HL-60/S4 treated with retinoic acid at 250 ng/mL for 4 days and 3 days (cell line): ENCODE data around the gene AMY2B.
"Not testable (repeated sequence)": the region's sequence is repeated elsewhere in the genome, so short reads cannot be mapped to it uniquely, and the experiment has no call there.

Experiments used
- in situ Hi-C: fragments of 300-500 bp; cut with MboI; formaldehyde crosslinking; loops from 2 replicates; pipeline ENCODE4 v1.7.0; 2022; ENCODE audit warnings: low sequenced_read_pairs

Gene AMY2B

DNA sequence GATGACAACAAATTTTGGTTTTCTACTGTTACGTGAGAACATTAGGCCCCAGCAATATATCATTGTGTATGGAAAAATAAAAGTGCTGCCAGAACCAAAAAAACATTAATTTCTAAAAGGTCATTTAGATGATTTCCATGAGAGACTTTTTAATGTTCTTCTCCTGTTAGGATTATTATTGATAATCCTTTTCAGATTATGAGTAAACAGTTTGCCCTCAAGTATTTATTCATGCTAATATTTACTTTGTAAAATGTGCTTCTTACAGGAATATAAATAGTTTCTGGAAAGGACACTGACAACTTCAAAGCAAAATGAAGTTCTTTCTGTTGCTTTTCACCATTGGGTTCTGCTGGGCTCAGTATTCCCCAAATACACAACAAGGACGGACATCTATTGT, at the start of gene AMY2B:
AMY2B (plus strand) TSS at position 301 of the 400 bp plus-strand sequence; CDS start at position 315, 14 bp downstream.
- in situ Hi-C loops: not testable (repeated sequence)

DNA sequence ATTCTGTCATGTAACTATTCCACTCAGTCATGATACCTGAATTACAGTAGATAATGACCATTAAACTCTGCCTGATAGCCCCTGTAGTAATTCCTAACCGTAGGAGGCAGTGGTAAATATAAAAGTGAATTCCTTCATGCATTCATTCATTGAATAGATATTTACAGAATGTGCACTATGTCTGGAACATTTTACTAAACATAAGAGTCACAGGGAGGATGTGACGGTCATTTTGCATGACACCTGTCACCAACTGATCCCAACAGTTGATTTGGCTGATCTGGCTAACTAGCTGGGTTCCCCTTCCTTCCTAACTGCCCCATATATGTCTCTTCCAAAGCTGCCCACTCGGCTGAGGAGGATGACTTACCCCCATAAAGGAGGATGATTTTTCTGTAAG, 48.0 kb upstream of the AMY2B start:
- in situ Hi-C loops: no loop called here

DNA sequence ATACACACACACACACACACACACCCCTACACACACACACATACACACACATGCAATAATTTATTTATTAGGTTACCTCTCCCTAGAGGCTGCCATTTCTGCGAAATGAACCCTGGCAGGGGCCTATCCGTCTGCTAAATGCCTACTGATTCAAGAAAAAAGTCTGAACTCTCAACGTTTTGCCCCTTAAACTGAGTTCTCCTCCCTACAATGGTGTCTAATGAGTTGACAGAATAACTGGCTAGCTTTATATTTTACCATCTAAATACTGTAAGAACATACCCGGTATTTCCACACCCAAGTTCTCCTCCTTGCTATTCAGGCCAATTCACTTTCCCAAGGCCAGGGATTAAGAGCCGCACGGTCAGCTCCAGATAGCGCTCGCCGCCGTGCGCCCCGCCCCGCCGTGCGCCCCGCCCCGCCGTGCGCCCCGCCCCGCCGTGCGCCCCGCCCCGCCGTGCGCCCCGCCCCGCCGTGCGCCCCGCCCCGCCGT, 46.2 kb upstream of the AMY2B start:
- in situ Hi-C loops: no loop called here

DNA sequence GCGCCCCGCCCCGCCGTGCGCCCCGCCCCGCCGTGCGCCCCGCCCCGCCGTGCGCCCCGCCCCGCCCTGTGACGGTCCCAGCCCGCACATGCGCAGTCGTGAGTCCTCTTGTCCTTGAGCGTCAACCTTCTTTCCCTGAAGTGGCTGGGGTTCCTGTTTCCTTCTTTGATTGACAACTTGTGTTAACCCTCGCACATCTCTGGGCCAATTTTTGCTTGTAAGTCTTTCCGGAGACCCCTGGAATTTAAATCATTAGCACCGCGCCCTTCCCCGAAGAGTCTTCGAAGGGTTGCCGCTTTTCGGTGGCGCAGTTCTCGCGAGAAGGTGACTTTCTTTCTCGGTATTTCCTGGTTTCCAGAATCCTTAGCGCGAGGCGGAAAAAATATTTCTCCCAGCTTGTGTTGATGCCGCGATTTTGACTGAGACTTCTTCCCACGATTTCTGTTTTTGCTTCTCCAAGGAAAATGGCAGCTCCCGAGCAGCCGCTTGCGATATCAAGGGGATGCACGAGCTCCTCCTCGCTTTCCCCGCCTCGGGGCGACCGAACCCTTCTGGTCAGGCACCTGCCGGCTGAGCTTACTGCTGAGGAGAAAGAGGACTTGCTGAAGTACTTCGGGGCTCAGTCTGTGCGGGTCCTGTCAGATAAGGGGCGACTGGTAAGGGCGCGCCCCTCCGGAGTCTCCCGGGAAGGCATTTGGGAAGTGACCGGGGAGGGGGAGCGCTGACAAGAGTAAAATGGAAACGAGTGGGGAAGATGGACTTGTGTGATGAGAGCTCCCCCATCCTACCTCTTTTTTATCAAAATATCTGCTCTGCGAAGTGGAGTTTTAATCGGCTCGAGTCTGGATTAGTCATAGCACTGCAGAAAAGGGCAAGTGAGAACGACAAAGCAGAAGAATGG, 45.5 kb upstream of the AMY2B start, which contains the start of gene RNPC3:
RNPC3 (plus strand) TSS at position 93 of the 901 bp plus-strand sequence; CDS start at position 465, 372 bp downstream.
- in situ Hi-C loops: no loop called here

DNA sequence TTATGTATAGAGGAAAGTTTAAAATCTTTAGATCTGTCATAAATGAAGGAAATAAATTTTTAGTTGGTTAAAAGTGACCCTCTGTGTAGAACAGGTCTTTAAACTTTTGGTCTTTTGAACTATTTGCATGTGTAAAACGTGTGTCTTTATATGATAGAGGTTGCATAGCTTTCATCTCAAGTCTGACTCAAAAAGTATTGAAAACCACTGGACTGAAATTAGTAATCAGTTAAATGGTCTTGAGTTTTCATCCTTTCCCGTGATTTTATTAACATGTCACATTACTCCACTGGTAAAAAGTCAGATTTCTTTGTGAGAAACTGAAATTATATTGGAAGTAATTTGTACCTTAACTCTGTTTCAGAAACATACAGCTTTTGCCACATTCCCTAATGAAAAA, 44.1 kb upstream of the AMY2B start:
- in situ Hi-C loops: no loop called here

DNA sequence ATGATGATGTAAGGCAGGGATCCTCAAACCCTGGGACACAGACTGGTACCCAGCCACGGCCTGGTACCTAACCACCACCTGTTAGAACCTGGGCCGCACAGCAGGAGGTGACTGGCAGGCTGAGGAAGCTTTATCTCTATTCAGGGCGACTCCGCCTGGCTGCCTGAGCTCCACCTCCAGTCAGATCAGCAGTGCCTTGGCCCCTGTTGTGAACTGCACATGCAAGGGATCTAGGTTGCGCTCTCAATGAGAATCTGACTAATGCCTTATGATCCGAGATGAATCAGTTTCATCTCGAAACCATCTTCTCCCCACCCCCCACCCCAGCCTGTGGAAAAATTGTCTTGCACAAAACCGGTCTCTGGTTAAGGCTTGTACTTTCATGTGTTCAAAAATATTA, 41.6 kb upstream of the AMY2B start:
- in situ Hi-C loops: no loop called here

DNA sequence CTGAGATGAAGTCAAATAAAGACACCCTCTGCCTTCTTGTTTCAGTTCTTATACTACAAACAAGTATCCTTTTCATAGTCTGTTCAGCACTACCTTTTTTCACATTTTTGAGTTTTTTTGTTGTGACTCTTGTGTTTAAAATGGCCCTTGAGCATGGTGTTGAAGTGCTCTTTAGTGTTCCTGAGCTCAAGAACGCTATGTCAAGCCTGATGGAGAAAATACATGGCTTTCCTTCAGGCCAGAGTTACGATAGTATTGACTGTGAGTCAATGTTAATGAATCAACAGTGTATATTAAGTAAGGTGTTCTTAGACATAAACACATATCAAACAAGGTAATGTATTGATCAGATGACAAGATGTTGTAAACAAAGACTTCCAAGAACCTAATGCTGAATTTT, 33.2 kb upstream of the AMY2B start:
- in situ Hi-C loops: no loop called here

DNA sequence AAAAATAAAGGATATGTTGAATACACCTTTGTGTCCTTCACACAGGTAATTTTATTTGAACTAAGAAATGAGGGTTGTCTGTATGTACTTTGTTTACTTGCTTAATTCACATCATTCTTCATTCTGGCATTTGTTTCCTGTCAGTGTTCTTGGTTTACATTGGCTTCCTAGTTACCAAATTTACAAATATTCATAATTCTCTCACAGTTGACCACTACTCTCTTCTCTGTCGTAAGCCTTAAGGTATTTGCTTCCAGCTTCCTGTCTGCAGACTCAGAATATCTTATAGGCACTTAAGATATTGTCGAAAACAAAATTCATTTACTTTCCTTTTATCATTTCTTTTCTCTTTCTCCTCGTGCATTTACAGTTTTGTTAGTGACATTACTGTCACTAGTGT, 30.0 kb upstream of the AMY2B start:
- in situ Hi-C loops: no loop called here

DNA sequence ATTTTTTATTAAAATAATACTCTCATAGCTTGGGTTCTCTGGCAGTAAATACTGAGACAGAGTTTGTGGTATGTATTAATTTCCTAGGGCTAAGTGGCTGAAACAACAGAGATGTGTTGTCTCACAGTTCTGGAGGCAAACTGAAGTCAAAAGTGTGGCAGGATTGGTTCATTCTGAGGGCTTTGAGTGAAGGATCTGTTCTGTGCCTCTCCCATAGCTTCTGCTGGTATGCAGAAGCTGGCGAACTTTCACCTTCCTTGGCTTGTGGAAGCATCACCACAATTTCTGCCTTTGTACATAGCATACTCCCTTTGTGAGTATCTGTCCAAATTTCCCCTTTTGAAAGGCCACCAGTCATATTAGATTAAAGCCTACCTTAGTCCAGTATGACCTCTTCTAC, 24.9 kb upstream of the AMY2B start:
- in situ Hi-C loops: no loop called here

DNA sequence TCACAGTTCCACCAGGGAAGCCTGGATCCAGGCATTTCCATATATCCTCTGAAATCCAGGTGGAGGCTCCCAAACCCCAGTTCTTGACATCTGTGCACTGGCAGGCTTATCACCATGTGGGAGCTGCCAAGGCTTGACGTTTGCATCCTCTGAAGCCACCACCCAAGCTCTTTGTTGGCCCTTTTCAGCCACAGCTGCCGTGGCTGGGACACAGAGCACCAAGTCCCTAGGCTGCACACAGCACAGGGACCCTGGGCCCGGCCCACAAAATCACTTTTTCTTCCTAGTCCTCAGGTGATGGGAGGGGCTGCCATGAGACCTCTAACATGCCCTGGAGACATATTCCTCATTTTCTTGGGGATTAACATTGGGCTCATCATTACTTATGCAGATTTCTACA, 23.5 kb upstream of the AMY2B start:
- in situ Hi-C loops: no loop called here

DNA sequence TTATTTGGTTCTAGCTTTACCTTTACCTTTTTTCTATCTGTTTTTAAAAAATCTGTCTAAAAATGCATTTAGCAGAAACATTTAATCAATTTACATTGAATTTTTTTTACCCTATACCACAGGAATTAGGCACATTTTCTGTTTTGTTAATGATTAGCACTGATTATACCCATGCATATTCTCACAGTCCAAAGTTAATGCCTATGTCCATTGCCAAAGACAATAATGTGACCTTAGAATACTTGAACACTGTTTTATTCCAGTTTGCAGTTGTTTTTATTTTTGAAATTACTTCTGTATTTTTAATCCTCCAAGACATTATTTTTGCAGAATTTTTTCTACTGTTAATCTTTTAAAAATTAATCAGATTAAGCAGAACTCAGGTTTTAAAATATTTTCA, 11.0 kb upstream of the AMY2B start:
- in situ Hi-C loops: no loop called here

DNA sequence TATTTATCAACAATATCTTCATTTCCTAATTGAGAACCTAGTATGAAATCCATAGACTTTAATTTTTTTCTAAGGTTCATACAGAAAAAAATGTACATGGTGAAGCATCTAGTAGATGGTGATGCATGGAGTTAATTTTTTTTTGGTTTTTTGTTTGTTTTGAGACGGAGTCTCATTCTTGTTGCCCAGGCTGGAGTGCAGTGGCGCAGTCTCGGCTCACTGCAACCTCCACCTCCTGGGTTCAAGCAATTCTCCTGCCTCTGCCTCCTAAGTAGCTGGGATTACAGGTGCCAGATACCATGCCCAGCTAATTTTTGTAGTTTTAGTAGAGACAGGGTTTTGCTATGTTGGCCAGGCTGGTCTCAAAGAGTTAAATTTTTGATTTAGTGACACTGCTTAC, 10.3 kb upstream of the AMY2B start:
- in situ Hi-C loops: not testable (repeated sequence)

DNA sequence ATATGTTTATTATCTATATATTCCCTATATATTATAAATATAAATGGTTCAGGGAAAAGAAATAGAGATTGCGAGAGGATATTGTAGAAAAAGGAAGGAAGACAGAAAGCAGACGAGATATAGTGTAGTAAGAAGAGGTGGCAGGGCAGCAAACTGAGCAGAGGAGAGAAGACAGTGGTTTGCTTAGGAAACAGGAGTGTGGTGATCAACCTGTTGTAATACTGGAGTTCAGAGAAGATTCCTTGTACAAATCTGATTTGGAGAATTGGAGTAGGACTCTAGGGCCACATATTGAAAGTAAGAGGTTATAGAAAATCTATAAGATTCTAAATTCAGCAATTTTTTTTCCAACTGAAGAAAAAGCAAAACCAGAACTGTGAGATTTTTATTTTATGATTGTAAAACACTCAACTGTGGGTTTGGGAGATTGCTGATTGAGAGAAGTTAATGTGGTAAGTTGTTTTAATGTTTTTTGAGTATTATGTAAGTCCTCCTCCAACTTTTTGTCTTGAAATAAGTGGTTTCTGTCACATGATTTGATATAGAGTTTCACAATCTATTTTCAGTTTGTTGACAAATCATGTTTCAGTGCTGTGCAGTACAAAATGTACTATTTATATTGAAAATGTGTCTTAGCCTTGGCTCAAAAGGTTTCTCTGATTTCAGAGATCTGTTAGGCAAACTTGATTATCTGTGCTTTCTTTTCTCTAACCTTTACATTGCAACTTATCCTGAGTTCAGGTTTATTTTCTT, 9.6 kb upstream of the AMY2B start:
- in situ Hi-C loops: no loop called here

DNA sequence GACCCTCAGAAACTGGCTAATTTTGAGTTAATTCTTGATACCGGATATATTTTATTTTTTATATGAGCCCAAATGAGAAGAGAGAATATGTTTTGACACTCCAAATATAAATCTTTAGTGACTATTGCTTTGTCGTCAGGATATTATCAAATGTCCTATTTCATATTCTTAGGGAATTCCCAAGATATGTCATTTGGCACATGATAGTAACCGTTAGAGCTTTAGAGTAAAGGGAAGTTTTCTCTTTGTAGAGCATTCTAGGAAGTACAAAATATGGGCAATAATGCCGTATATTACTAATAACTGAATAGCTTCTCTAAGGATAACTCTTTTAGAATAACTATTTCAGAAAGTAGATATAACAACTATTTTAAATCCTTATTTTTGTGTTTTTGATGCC, 8.3 kb upstream of the AMY2B start:
- in situ Hi-C loops: no loop called here

DNA sequence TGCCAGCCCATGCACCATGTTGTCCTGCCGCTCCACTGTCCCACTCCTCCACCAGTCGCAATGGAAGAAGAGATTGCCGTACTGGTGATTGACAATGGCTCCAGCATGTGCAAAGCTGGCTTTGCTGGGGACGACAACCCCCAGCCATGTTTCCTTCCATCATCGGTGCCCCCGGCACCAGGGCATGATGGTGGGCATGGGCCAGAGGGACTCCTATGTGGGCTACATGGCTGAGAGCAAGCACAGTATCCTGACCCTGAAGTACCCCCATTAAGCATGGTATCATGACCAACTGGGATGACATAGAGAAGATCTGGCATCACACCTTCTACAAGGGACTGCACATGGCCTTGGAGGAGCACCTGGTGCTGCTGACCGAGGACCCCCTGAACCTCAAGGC, 1.9 kb upstream of the AMY2B start:
- in situ Hi-C loops: no loop called here

DNA sequence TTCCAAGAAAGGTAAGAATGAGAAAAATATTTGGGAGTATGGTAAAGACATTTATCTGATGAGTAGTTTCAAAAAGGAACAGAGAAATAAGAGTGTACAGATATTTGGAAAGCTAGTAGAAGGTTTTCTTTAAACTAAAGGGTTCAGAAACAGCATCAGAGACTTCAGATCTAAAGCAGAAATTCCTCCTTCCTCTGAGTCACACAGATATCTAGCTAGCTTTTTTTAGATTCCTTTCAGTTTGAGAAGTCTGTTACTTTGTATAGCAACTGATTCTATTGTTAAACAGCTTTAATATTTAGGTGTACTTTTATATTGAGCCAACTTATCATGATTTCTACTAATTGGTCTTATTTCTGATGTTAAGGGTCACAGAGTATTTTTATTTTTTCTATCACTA, 4.7 kb downstream of the AMY2B start:
- in situ Hi-C loops: no loop called here

DNA sequence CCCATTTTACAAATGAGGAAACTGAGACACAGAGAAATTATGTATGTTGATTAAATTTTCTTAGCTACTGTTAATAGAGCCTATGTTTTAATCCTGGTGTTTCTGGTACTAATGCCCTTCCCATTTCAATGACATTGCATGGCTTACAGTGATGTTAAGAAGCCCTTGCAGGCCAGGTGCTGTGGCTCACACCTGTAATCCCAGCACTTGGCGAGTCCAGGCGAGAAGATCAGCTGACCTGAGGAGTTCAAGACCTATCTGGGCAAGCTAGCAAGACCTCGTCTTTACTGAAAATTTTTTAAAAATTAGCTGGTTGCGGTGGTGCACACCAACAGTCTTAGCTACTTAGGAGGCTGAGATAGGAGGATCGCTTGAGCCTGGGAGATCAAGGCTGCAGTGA, 5.4 kb downstream of the AMY2B start:
- in situ Hi-C loops: not testable (repeated sequence)

DNA sequence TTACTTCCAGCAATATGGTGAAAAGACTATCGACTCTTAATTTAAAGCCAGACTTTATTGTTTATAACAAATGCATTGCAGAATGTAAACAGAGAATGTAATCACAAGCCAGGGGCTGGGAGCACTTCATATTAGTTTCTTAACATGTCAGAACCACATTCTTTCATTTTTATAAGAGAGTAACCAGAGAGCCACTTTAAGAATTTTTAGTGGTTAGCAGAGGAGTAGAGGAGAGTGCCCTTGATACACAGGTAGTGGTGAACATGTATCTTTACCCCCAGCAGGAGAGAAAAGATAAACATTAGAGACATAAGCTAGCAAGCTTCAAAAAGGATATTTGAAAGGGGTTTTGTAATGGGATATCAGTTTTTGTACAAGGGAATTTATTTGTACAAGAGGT, 11.1 kb downstream of the AMY2B start:
- in situ Hi-C loops: no loop called here

DNA sequence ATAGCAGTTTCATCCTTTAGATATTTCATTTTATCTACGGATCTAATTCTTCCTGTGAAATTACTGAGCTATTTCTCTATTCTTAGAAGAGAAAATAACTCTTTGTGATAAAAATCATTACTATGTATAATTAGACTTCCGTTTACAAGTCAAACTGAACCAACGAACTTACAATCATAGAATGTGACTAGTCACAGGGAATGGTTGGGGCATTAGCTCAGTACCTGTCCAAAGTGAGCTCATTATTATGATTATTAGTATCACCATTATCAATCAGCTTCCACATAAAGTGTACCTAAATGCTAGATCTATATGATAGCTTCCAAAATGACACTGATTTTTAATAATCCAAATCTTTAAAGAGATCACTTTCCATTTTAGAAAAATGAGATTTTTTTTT, 12.5 kb downstream of the AMY2B start:
- in situ Hi-C loops: no loop called here

DNA sequence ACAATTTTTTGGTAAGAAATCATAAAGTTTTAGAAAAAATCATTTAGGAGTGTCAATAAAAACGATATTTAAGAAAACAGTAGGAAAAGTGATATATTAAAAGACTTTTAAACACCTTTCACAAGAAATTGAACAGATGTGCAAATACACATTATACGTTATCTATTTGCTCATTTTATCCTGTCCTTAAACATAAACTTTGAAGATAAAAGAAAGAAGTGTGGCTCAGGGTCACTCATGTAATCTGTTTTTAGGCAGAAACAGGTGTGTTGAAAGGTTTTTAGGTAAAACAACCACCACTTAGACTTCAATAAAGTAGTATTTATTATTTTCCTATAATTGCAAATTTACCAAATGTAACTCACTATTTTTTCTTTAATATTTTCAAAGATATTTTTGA, 13.1 kb downstream of the AMY2B start:
- in situ Hi-C loops: no loop called here

DNA sequence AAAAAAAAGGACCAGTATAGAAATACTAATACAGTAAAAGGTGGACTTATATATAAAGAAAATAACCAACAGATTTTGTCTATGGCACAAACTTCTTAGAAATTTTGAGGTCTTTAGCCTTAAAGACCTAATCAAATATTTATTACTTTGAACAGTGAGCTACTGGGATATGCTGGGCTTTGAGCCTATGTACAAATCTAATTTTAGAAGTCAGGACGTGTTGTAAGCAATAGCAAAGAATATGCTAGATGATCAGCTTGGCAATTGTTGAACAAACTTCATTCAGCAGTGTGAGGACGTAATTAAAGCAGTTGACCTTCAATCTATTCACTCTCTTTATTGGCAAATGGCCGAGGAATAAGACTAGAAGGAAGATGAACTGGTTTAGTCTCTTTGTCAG, 31.4 kb downstream of the AMY2B start:
- in situ Hi-C loops: not testable (repeated sequence)

DNA sequence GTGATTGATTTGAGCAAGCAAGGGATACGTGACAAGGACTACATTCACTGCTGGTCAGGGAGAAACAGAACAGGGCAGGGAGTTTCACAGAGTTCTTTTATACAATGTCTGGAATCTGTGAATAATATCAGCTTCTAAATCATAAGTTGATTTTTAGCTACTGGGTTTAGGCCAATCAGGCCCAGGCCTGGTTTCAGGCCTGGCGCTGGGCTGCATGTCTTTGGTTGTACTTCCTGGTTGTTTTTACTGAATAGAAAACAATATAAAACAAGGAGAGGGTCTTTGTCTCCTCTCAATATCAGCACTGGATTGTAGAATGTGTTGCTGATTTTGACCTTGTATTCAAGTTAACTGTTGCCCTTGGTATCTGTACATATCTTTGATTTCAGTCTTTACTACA, 45.0 kb downstream of the AMY2B start:
- in situ Hi-C loops: no loop called here
